K562 (cell line): ENCODE data around the gene SGIP1.

Experiments used
- BRF1 ChIP-seq: IDR thresholded peaks from 3 replicates; pipeline ENCODE4 v1.6.1; 2011; ENCODE audit warnings: borderline replicate concordance, mild to moderate bottlenecking; ENCODE audit not compliant: insufficient read length; ENCODE audit errors: extremely low read depth
- CHD2 ChIP-seq: IDR thresholded peaks from 2 replicates; pipeline ENCODE4 v1.6.1; 2011; ENCODE audit warnings: low read depth, low read length
- E2F6 ChIP-seq, 2 experiments: IDR thresholded peaks; 2 replicates each; pipeline ENCODE4 v1.6.1; 2011; ENCODE audit warnings: borderline replicate concordance in 1 of 2, control low read depth in 1 of 2, low read depth in 1 of 2, low read length in 1 of 2, mild to moderate bottlenecking in 1 of 2, mixed read lengths in 1 of 2, moderate library complexity in 1 of 2; ENCODE audit not compliant: insufficient read depth in 1 of 2, insufficient read length in 1 of 2, poor library complexity in 1 of 2, severe bottlenecking in 1 of 2; ENCODE audit errors: extremely low read depth in 1 of 2
- ELF4 ChIP-seq: fragments of 450-650 bp; formaldehyde crosslinking; IDR thresholded peaks from 2 replicates; pipeline ENCODE4 v1.4.0; 2022; ENCODE audit warnings: missing genetic modification characterization
- EZH2 ChIP-seq: IDR thresholded peaks from 2 replicates; pipeline ENCODE4 v1.6.1; 2012; ENCODE audit warnings: low read depth, mild to moderate bottlenecking, inconsistent platforms, low read length, borderline replicate concordance
- MNT ChIP-seq, 2 experiments: fragments of 450-650 bp; conservative IDR thresholded peaks; 2 replicates each; pipeline ENCODE4 v1.6.1; 2017; ENCODE audit warnings: mild to moderate bottlenecking in 2 of 2, moderate library complexity in 2 of 2
- MYNN ChIP-seq, 2 experiments: sonication (generic); formaldehyde crosslinking in 1 of 2; IDR thresholded peaks; 2 replicates each; pipeline versions ENCODE4 v1.5.0 to v1.6.1; 2016 to 2020; ENCODE audit warnings: antibody characterized with exemption in 1 of 2, missing genetic modification reagents in 1 of 2
- SMC3 ChIP-seq: conservative IDR thresholded peaks from 2 replicates; pipeline ENCODE4 v1.6.1; 2011; ENCODE audit warnings: low read depth, low read length, improper control_type of control experiment; ENCODE audit not compliant: insufficient read depth
- SNAPC5 ChIP-seq: fragments of 250-450 bp; sonication (Bioruptor Pico); IDR thresholded peaks from 2 replicates; pipeline ENCODE4 v1.8.0; 2021; ENCODE audit warnings: moderate library complexity, mild to moderate bottlenecking, inconsistent platforms
- USF2 ChIP-seq: sonication (generic); formaldehyde crosslinking; IDR thresholded peaks from 2 replicates; pipeline ENCODE4 v1.5.0; 2020; ENCODE audit warnings: missing genetic modification reagents
- ZNF174 ChIP-seq: fragments of 250-450 bp; sonication (Bioruptor Pico); IDR thresholded peaks from 2 replicates; pipeline ENCODE4 v1.4.0; 2020; ENCODE audit warnings: mild to moderate bottlenecking

- no peak for TF ChIP-seq E2F6 (IDR thresholded peaks at IDR 0.05; ENCODE audit: borderline replicate concordance in 1 of 2, extremely low read depth in 1 of 2, insufficient read depth in 1 of 2, insufficient read length in 1 of 2, low read depth in 1 of 2, low read length in 1 of 2, poor library complexity in 1 of 2, severe bottlenecking in 1 of 2)
- no peak for TF ChIP-seq MYNN (IDR thresholded peaks at IDR 0.05)
- no peak for TF ChIP-seq MYNN (CRISPR knock-in tag; IDR thresholded peaks at IDR 0.05)
- TF ChIP-seq USF2 (CRISPR knock-in tag): no peak
- no peak for TF ChIP-seq CHD2
- TF ChIP-seq SMC3: no peak
- no peak for TF ChIP-seq ZNF174 (CRISPR knock-in tag)
- TF ChIP-seq EZH2: no peak
- TF ChIP-seq MNT (conservative IDR thresholded peaks at IDR 0.05): no peak
- no peak for TF ChIP-seq BRF1
- no peak for TF ChIP-seq ELF4 (CRISPR knock-in tag)
- no peak for TF ChIP-seq SNAPC5 (CRISPR knock-in tag)
These were observed 217.2 kb downstream of the SGIP1 start for GRCh38 chr1:66751160-66751559.
